ENCODE measurements around the gene SYNPO.

Gene SYNPO

DNA sequence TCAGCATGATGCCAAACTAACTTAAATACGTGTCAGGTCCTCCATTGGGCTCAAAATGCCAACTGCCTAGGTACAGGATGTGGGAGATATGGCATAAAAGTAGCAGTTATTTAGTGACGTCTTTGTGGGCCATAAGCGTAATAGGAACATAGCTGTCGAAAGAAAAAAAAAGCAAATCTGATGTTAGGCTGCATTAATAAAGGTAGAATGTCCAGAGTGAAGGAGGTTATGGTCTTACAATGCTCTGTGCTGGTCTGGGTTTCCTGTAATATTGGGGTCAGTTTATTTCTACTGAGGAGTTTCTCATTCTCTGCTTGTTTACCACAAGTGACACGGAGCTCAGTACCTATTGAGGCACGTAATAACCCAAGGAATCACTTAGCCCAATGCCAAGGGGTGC is 33.4 kb upstream of the SYNPO start:
- no peak for DNase-seq (ENCODE audit: low read depth in 2 of 2)

GRCh38 chr5:150607991-150608390 is 32.5 kb upstream of the SYNPO start:
- no peak for DNase-seq (ENCODE audit: low read depth in 2 of 2)

DNA sequence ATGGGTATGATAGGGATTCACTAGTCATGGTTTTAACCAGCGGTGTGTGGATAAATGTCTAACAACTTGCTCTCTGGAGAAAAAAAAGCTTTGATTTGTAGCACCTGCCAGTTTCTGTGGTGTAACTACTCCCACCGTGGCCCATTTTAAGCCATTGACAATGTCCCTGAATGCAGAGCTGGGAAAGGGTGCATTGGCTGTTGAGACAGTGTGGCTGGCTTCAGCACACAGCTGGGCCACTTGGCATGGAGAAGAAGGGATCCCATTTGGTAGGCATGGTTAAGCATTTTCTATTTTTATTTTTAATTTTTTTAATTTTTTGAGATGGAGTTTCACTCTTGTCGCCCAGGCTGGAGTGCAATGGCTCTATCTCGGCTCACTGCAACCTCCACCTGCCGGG is 31.5 kb upstream of the SYNPO start:
- no peak for DNase-seq (ENCODE audit: low read depth in 2 of 2)

- DNase-seq (ENCODE audit: low read depth in 2 of 2), result no peak
Observed at GRCh38 chr5:150609843-150610584, 30.4 kb upstream of the SYNPO start.

DNA sequence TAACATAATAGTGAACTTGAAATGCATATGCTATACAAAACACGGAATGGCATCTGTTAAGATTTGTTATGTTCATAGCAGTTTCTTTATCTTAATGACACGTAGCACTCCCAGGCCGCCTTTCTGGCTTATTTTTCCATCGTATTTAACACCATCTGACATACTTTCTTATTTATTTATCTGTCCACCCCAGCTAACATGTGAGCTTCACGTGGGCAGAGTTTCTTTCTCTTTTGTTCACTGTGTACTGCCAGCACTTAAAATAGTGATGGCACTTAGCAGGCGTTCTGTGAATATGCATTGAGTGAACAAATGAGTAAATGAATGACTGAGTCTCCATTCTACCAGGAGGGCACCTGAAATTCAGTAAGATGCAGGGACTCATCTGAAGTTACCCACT is 29.4 kb upstream of the SYNPO start:
- DNase-seq (ENCODE audit: low read depth in 2 of 2), result no peak

GRCh38 chr5:150612405-150612804 is 28.1 kb upstream of the SYNPO start:
- no peak for DNase-seq (ENCODE audit: low read depth in 2 of 2)

DNA sequence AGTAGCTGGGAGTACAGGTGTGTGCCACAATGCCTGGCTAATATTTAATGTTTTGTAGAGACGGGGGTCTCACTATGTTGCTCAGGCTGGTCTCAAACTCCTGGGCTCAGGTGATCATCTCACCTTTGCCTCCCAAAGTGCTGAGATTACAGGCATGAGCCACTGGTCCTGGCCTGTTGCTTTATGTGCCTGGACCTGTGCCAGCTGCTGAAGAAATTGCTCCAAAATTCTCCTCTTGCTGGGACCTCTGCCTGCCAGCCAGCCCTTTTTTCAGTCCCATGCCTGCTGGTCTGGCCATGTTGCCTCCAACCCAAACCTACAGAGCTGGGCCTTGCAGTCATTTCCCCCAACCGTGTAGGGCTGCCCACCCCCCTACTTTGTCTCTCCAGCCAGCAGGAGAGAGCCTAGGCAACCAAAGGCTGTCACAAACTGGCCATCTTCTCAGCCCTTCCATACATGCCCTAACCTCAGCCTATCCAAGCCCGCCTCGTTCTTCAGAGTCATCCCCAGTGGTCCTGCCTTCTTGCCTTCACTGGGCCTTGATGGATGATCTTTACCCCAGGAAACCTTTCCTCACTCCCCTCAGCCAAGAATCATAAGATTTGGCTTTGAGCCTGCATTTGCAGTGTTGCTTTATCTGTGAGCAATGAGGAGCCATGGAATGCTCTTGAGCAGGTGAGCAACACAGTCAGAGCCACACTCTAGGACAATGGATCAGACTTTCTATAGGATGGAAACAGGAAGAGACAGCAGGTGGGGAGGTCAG is 27.4 kb upstream of the SYNPO start:
- DNase-seq (ENCODE audit: low read depth in 2 of 2), result no peak

- DNase-seq (ENCODE audit: low read depth in 2 of 2), result no peak
Observed at GRCh38 chr5:150613991-150614660, 26.3 kb upstream of the SYNPO start.

- no peak for DNase-seq (ENCODE audit: low read depth in 2 of 2)
Observed at GRCh38 chr5:150614661-150615060, 25.8 kb upstream of the SYNPO start.

DNA sequence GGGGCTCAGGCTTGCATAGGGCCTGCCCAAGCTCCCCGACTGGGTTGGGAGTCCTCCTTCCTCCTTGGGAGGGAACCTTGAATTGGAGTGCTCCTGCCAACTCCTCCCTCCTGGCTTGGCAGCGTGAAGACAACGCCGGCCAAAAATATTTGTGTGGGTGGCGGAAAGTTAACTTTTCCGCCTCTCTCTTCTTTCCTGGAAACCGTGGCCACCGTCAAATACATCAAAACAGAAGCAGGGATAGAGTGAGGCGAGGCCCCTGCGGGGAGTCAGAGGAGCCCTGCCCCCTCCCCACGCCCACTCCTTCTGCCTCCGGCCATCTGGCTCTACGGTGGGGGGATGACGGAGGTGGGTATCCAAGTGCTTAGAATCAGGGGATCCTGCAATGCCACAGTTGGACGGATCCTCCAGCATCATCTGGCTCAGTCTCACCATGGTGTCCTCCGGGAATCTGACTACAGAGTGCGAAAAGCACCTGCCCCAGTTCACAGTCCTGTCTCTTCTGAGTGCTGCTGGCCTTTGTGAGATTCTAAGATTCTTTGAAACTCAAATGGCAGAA is 25.2 kb upstream of the SYNPO start:
- no peak for DNase-seq (ENCODE audit: low read depth in 2 of 2)

GRCh38 chr5:150616024-150616470 is 24.4 kb upstream of the SYNPO start:
- DNase-seq (ENCODE audit: low read depth in 2 of 2), result no peak

GRCh38 chr5:150616506-150616905 is 24.0 kb upstream of the SYNPO start:
- no peak for DNase-seq (ENCODE audit: low read depth in 2 of 2)

GRCh38 chr5:150618163-150618562 is 22.3 kb upstream of the SYNPO start:
- no peak for DNase-seq (ENCODE audit: low read depth in 2 of 2)

GRCh38 chr5:150618588-150619281 is 21.7 kb upstream of the SYNPO start:
- no peak for DNase-seq (ENCODE audit: low read depth in 2 of 2)

GRCh38 chr5:150619359-150620230 is 20.9 kb upstream of the SYNPO start:
- DNase-seq (ENCODE audit: low read depth in 2 of 2), result no peak

GRCh38 chr5:150621301-150621700 is 19.2 kb upstream of the SYNPO start:
- DNase-seq (ENCODE audit: low read depth in 2 of 2), result no peak

DNA sequence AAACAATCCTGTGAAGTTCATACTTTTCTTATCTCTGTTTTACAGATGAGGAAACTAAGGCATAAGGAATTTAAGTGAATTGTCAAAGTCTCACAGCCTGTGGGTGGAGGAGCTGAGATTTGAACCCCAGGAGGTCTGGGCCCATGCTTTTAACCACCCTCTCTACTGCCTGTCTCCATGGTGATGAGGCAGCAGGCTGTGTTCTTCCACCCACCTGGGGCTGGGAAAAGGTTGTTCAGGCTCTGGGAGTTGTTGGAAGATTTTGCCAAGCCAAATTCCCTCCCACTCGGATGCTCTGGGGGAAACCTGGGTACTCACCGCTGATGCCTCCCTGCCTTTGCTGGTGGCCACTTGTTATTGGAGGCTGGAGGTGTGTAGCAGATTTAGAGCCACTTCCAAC is 18.3 kb upstream of the SYNPO start:
- DNase-seq (ENCODE audit: low read depth in 2 of 2), result no peak

- DNase-seq (ENCODE audit: low read depth in 2 of 2), result no peak
Observed at GRCh38 chr5:150623152-150623877, 17.1 kb upstream of the SYNPO start.

DNA sequence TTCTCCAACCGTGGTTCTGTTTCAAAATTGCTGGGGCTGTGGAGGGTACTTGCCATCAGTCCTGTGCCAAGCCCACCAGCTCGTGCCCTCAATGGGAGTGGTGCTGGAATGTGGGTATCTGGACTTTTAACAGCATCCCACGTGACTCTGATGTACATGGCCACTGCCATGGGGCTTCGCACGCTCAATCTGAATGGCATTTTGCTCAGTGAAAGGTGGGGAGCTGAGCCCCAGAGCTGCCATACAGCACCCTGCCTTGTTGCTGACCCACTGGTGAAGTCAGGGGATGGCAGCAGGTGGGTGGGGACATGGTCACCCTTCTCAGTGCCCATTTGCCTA is 16.6 kb upstream of the SYNPO start:
- no peak for DNase-seq (ENCODE audit: low read depth in 2 of 2)

Measured in stimulated activated CD8-positive, alpha-beta memory T cell treated with anti-CD3 and anti-CD28 coated beads, Interleukin-2, amount 100 ng/mL, for 1 hour (primary cell).